Caco-2 (cell line): ENCODE results near the gene SYT7. TPM values are rescaled to one million over a fixed set of nuclear protein-coding genes. Genes with fewer than 3 reads are reported as not detected.

Experiments
- BruUV-seq: library from RNA; stranded (reverse); fragments of 400-500 nt; replicated peaks from 2 replicates; lab custom pipeline; 2021; lab: Mats Ljungman, UMichigan
- CTCF ChIA-PET: fragments of 300-600 bp; sonication (Branson Sonifier 250); formaldehyde crosslinking; loops from one replicate; lab custom pipeline; 2022; ENCODE audit warnings: antibody characterized with exemption; lab: Charles Lee
- POLR2A ChIA-PET: fragments of 300-600 bp; sonication (Branson Sonifier 250); formaldehyde crosslinking; loops from one replicate; lab custom pipeline; 2022; ENCODE audit warnings: antibody characterized with exemption; lab: Charles Lee
- DNase-seq, 2 experiments: peaks; one replicate each; pipeline versions ENCODE4 v3.0.0 to v3.0.0-alpha.2; 2020 to 2022
- H3K27me3 ChIP-seq: replicated peaks from 2 replicates; pipeline ENCODE4 v1.6.0; 2011; ENCODE audit warnings: low read length; ENCODE audit not compliant: control insufficient read depth, insufficient read depth
- H3K36me3 ChIP-seq: 2 replicates; pipeline ENCODE4 v1.5.1; 2011; ENCODE audit warnings: low read length; ENCODE audit not compliant: control insufficient read depth, insufficient read depth
- H3K4me1 ChIP-seq: fragments of 250-450 bp; sonication (Bioruptor Pico); 2 replicates; pipeline ENCODE4 v1.5.1; 2020; ENCODE audit warnings: mild to moderate bottlenecking
- H3K4me3 ChIP-seq: 2 replicates; pipeline ENCODE4 v1.5.1; 2011; ENCODE audit warnings: low read depth, mild to moderate bottlenecking, control low read depth, low read length
- H3K9me3 ChIP-seq: fragments of 250-450 bp; sonication (Bioruptor Pico); 2 replicates; pipeline ENCODE4 v1.5.1; 2020; ENCODE audit warnings: mild to moderate bottlenecking, moderate library complexity
- H3K27ac Mint-ChIP-seq: one replicate; pipeline ENCODE4 v1.8.0; 2022; ENCODE audit warnings: mixed read lengths; ENCODE audit not compliant: unreplicated experiment
- H3K27me3 Mint-ChIP-seq: one replicate; pipeline ENCODE4 v1.8.0; 2022; ENCODE audit warnings: mixed read lengths; ENCODE audit not compliant: insufficient read depth, unreplicated experiment
- H3K36me3 Mint-ChIP-seq: one replicate; pipeline ENCODE4 v1.8.0; 2022; ENCODE audit warnings: mild to moderate bottlenecking, mixed read lengths; ENCODE audit not compliant: insufficient read depth, unreplicated experiment
- H3K4me1 Mint-ChIP-seq: one replicate; pipeline ENCODE4 v1.8.0; 2022; ENCODE audit warnings: low read depth, mixed read lengths; ENCODE audit not compliant: unreplicated experiment
- H3K4me3 Mint-ChIP-seq: one replicate; pipeline ENCODE4 v1.8.0; 2022; ENCODE audit warnings: mild to moderate bottlenecking, moderate library complexity, mixed read lengths; ENCODE audit not compliant: unreplicated experiment
- H3K9me3 Mint-ChIP-seq: one replicate; pipeline ENCODE4 v1.8.0; 2022; ENCODE audit warnings: mixed read lengths; ENCODE audit not compliant: unreplicated experiment
- intact Hi-C: fragments of 100-400 bp; cut with micrococcal nuclease; formaldehyde crosslinking; loops from one replicate; pipeline ENCODE4 v1.10.0; 2022; ENCODE audit not compliant: unreplicated experiment
- total RNA-seq: library from RNA; stranded (reverse); gene quantifications from 2 replicates; pipeline ENCODE4 v1.2.3, GENCODE V29; 2022
- TF ChIP-seq, protein P1 (sequence below), 2 experiments: fragments of 200-600 bp in 1 of 2; IDR thresholded peaks; 1 replicate in 1 of 2; 2 replicates in 1 of 2; pipeline versions ENCODE4 v1.5.1 to v1.8.0; 2011 to 2022; ENCODE audit warnings: antibody characterized with exemption in 1 of 2, control low read depth in 1 of 2, inconsistent platforms in 1 of 2, low read depth in 1 of 2, low read length in 1 of 2, mild to moderate bottlenecking in 1 of 2, moderate library complexity in 1 of 2; ENCODE audit not compliant: insufficient read depth in 1 of 2, severe bottlenecking in 1 of 2, unreplicated experiment in 1 of 2

SYT7 gene
- total RNA-seq, 1 experiment from 2014 or later = 33.5 TPM

DNA sequence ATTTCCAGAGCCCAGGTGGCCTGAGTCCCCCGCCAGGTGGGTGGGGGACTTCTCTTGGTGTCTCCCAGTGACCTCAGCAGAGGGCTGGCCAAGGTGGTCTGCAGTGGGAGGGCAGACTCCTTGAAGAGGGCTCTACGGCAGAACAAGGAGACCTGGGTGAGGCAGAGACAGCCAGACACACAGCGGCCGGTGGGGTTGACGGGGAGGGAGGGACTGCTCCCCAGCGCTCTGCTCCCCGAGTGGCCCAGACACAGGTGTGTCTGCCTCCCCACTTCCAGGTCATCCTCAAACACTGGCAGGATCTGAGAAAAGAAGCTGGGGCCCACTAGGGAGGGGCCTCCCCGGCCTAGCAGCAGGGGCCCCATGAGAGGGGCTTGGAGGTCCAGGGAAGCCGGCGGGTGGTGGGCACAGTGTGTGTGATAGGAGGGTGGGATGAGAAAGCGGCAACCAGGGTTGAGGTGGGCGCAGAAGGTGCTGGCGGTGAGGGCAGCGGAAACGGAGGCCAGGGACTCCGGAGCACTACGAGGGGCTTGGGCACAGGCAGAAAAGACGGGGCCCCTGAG is 30.1 kb downstream of the SYT7 start:
- POLR2A ChIA-PET = no interaction called here
- CTCF ChIA-PET = no interaction called here
- no peak overlapping the region for H3K4me3 ChIP-seq
- intact Hi-C loops = no loop called here
- no peak overlapping the region for H3K27ac Mint-ChIP-seq
- no peak for DNase-seq
- TF ChIP-seq, protein P1, sequence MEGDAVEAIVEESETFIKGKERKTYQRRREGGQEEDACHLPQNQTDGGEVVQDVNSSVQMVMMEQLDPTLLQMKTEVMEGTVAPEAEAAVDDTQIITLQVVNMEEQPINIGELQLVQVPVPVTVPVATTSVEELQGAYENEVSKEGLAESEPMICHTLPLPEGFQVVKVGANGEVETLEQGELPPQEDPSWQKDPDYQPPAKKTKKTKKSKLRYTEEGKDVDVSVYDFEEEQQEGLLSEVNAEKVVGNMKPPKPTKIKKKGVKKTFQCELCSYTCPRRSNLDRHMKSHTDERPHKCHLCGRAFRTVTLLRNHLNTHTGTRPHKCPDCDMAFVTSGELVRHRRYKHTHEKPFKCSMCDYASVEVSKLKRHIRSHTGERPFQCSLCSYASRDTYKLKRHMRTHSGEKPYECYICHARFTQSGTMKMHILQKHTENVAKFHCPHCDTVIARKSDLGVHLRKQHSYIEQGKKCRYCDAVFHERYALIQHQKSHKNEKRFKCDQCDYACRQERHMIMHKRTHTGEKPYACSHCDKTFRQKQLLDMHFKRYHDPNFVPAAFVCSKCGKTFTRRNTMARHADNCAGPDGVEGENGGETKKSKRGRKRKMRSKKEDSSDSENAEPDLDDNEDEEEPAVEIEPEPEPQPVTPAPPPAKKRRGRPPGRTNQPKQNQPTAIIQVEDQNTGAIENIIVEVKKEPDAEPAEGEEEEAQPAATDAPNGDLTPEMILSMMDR (IDR thresholded peaks at IDR 0.05; ENCODE audit: insufficient read depth in 1 of 2, low read depth in 1 of 2, low read length in 1 of 2, severe bottlenecking in 1 of 2, unreplicated experiment in 1 of 2) = no peak
- H3K36me3 Mint-ChIP-seq = no peaks in the 10 kb centered on the region
- peaks cover 2% of the 10 kb centered on the region for H3K9me3 Mint-ChIP-seq
- no peaks in the 10 kb centered on the region for H3K4me1 ChIP-seq
- H3K4me3 Mint-ChIP-seq = no peak overlapping the region
- no peaks in the 10 kb centered on the region for H3K9me3 ChIP-seq
- no peaks in the 10 kb centered on the region for H3K27me3 ChIP-seq
- no peaks in the 10 kb centered on the region for H3K4me1 Mint-ChIP-seq
- H3K27me3 Mint-ChIP-seq = no peaks in the 10 kb centered on the region
- no peaks in the 10 kb centered on the region for H3K36me3 ChIP-seq
- BruUV-seq = no TSS peak

DNA sequence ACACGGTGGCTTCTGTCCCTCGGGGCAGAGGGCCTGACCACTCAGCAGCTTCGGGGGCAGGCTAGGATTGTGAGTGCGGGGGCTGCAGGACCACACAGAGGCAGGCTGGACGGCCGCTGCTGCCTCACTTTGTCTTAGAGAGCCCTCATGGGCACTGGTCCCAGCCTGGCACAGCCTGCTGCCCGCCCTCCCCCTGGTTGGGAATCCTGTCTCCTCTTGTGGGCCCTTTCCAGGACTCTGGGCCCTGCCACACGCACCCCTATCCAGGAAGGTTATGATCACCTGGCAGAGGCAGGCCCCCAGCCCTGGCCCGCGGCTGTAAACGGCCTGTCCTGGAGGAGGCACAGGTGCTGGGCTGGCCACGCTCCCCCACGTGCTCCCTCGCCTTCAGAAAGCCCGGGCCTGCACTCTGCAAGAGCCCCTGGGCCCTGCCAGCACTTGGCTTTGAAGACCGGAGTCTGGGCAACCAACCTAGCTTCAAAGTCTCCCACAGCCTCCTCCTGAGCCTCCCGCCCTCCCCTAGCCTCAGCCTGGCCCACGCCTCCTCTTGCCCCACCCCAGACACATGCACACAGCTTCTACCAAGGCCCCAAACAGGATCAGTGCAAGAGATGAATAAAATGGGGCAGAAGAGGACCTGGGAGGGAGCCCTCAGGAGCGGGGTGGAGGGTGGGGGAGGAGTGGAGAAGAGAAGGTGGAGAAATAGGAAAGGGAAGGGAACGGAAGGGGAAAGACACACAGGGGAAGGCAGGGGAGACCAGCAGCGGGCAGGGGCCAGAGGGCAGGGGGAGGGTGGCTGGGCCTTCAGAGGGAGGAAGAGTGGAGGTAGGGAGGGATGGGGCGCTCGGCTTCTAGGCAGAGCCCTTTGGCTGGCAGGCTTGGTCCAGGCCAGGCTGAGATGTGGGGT is 31.0 kb downstream of the SYT7 start:
- no peak overlapping the region for H3K4me3 Mint-ChIP-seq
- no peaks in the 10 kb centered on the region for H3K27me3 Mint-ChIP-seq
- Histone ChIP-seq H3K4me3 (no peak overlapping the region), H3K36me3 (0 out of 2 replicates have a peak, but pooled peaks cover 2% of the 10 kb centered on the region), H3K9me3 (no peaks in the 10 kb centered on the region), H3K4me1 (no peaks in the 10 kb centered on the region), H3K27me3 (no peaks in the 10 kb centered on the region)
- intact Hi-C loops = no loop called here
- DNase-seq = no peak
- ChIA-PET CTCF (no interaction called here), POLR2A (no interaction called here)
- H3K9me3 Mint-ChIP-seq = peaks cover 9% of the 10 kb centered on the region
- peaks cover 8% of the 10 kb centered on the region for H3K36me3 Mint-ChIP-seq
- H3K4me1 Mint-ChIP-seq = no peaks in the 10 kb centered on the region
- TF ChIP-seq, protein P1 (IDR thresholded peaks at IDR 0.05; ENCODE audit: insufficient read depth in 1 of 2, low read depth in 1 of 2, low read length in 1 of 2, severe bottlenecking in 1 of 2, unreplicated experiment in 1 of 2) = no peak
- no peak overlapping the region for H3K27ac Mint-ChIP-seq
- BruUV-seq = no TSS peak

DNA sequence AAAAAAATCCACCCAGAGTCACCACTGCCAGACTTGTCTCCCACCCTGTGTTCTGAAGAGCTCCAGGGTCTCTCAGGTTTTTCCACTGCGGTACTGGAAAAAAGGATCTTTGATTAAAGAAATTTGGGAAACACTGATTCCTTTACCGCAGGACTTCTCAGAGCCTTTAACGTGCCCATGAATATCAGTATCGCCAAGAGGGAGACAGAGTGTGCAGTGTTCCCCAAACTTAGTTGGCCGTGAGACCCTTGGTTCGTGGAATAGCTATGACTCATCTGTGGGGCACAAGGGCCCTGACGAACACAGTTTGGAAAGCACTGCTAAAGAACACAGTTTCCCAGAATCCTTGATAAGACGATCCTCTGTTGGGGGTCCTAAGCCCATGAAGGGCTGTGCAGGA is 31.7 kb downstream of the SYT7 start:
- H3K27ac Mint-ChIP-seq = no peak overlapping the region

More for the DNA sequence above, 31.7 kb downstream of the SYT7 start:
- H3K36me3 ChIP-seq = 0 out of 2 replicates have a peak, but pooled peaks cover 2% of the 10 kb centered on the region
- H3K4me1 ChIP-seq = peaks cover 2% of the 10 kb centered on the region
- TF ChIP-seq, protein P1 (IDR thresholded peaks at IDR 0.05; ENCODE audit: insufficient read depth in 1 of 2, low read depth in 1 of 2, low read length in 1 of 2, severe bottlenecking in 1 of 2, unreplicated experiment in 1 of 2) = no peak
- Mint-ChIP-seq H3K4me1 (peaks cover 2% of the 10 kb centered on the region), H3K27me3 (no peaks in the 10 kb centered on the region), H3K4me3 (no peak overlapping the region), H3K36me3 (peaks cover 11% of the 10 kb centered on the region), H3K9me3 (peaks cover 9% of the 10 kb centered on the region)
- no peak for DNase-seq
- no peaks in the 10 kb centered on the region for H3K27me3 ChIP-seq
- intact Hi-C loops = no loop called here
- no peak overlapping the region for H3K4me3 ChIP-seq
- CTCF ChIA-PET = no interaction called here
- no TSS peak for BruUV-seq
- H3K9me3 ChIP-seq = no peaks in the 10 kb centered on the region
- POLR2A ChIA-PET = no interaction called here
